ENCODE results near the gene CA14.

Gene CA14

GRCh38 chr1:150295476-150295875 lies 37.9 kb downstream of the CA14 start:
- no peak for ATAC-seq
- TF ChIP-seq BACH2 (CRISPR knock-in tag; IDR thresholded peaks at IDR 0.05; ENCODE audit: borderline replicate concordance) (no peak), CSDC2 (CRISPR knock-in tag; IDR thresholded peaks at IDR 0.05) (no peak), ZC3H10 (CRISPR knock-in tag; IDR thresholded peaks at IDR 0.05) (no peak), CSRNP3 (CRISPR knock-in tag; IDR thresholded peaks at IDR 0.05) (no peak), GLIS3 (CRISPR knock-in tag; IDR thresholded peaks at IDR 0.05) (no peak), TCF4 (CRISPR knock-in tag; IDR thresholded peaks at IDR 0.05; ENCODE audit: borderline replicate concordance) (no peak), PATZ1 (CRISPR knock-in tag; IDR thresholded peaks at IDR 0.05; ENCODE audit: borderline replicate concordance) (no peak), ZFP3 (CRISPR knock-in tag; IDR thresholded peaks at IDR 0.05) (no peak), ESRRG (CRISPR knock-in tag; IDR thresholded peaks at IDR 0.05) (no peak), ZNF565 (CRISPR knock-in tag; conservative IDR thresholded peaks at IDR 0.05; ENCODE audit: low read depth) (no peak), ISL1 (CRISPR knock-in tag; IDR thresholded peaks at IDR 0.05) (no peak), SNAI2 (CRISPR knock-in tag; IDR thresholded peaks at IDR 0.05) (no peak), TOX (CRISPR knock-in tag; IDR thresholded peaks at IDR 0.05; ENCODE audit: borderline replicate concordance) (no peak)

- TF ChIP-seq ESRRG (CRISPR knock-in tag; IDR thresholded peaks at IDR 0.05) (no peak), CSDC2 (CRISPR knock-in tag; IDR thresholded peaks at IDR 0.05) (no peak)
- no peak for ATAC-seq
These were observed 42.1 kb downstream of the CA14 start for GRCh38 chr1:150299716-150300115.

GRCh38 chr1:150302338-150302737 lies 44.8 kb downstream of the CA14 start:
- no peak for ATAC-seq

More at GRCh38 chr1:150302338-150302737, 44.8 kb downstream of the CA14 start:
- TF ChIP-seq GLIS3 (CRISPR knock-in tag; IDR thresholded peaks at IDR 0.05): no peak
- no peak for TF ChIP-seq ZNF70 (CRISPR knock-in tag; IDR thresholded peaks at IDR 0.05)
- TF ChIP-seq TCF4 (CRISPR knock-in tag; IDR thresholded peaks at IDR 0.05; ENCODE audit: borderline replicate concordance): no peak
- TF ChIP-seq ZNF8 (CRISPR knock-in tag; IDR thresholded peaks at IDR 0.05): no peak
- no peak for TF ChIP-seq PPARA (CRISPR knock-in tag; IDR thresholded peaks at IDR 0.05; ENCODE audit: borderline replicate concordance)
- TF ChIP-seq OSR1 (CRISPR knock-in tag; IDR thresholded peaks at IDR 0.05): no peak
- TF ChIP-seq CSDC2 (CRISPR knock-in tag; IDR thresholded peaks at IDR 0.05): no peak
- TF ChIP-seq TSHZ2 (CRISPR knock-in tag; IDR thresholded peaks at IDR 0.05): no peak
- no peak for TF ChIP-seq BACH2 (CRISPR knock-in tag; IDR thresholded peaks at IDR 0.05; ENCODE audit: borderline replicate concordance)
- TF ChIP-seq ESRRG (CRISPR knock-in tag; IDR thresholded peaks at IDR 0.05): no peak
- TF ChIP-seq POU6F1 (CRISPR knock-in tag; IDR thresholded peaks at IDR 0.05; ENCODE audit: borderline replicate concordance, low read depth): no peak
- no peak for TF ChIP-seq PATZ1 (CRISPR knock-in tag; IDR thresholded peaks at IDR 0.05; ENCODE audit: borderline replicate concordance)
- TF ChIP-seq TOX (CRISPR knock-in tag; IDR thresholded peaks at IDR 0.05; ENCODE audit: borderline replicate concordance): no peak
- TF ChIP-seq SNAI2 (CRISPR knock-in tag; IDR thresholded peaks at IDR 0.05): no peak
- no peak for TF ChIP-seq ZC3H10 (CRISPR knock-in tag; IDR thresholded peaks at IDR 0.05)
- TF ChIP-seq CSRNP3 (CRISPR knock-in tag; IDR thresholded peaks at IDR 0.05): no peak
- TF ChIP-seq RARB (CRISPR knock-in tag; IDR thresholded peaks at IDR 0.05): no peak
- TF ChIP-seq ZFP30 (CRISPR knock-in tag; IDR thresholded peaks at IDR 0.05): no peak

Data from SK-N-SH treated with all-trans-retinoic acid at 6 μM for 48 hours (cell line).